Astrocyte (in vitro differentiated cells and primary cell): ENCODE results near the gene DEGS2. TPM values are rescaled to one million over a fixed set of nuclear protein-coding genes. Genes with fewer than 3 reads are reported as not detected.

Experiments used
- DNase-seq: peaks from one replicate; pipeline ENCODE4 v3.0.0-alpha.2; 2010; ENCODE audit warnings: low read depth
- FAIRE-seq: peaks from 2 replicates; lab custom pipeline; 2011; peaks lifted over from hg19 to GRCh38; lab: Jason Lieb, UNC
- H2AFZ ChIP-seq: 2 replicates; pipeline ENCODE4 v1.6.0; 2012; ENCODE audit warnings: low read depth, low read length, inconsistent platforms
- H3K27ac ChIP-seq: 2 replicates; pipeline ENCODE4 v1.5.1; 2011; ENCODE audit warnings: low read depth, low read length, inconsistent platforms
- H3K27me3 ChIP-seq: 2 replicates; pipeline ENCODE4 v1.6.0; 2011; ENCODE audit warnings: low read length, inconsistent platforms; ENCODE audit not compliant: insufficient read depth
- H3K36me3 ChIP-seq: 2 replicates; pipeline ENCODE4 v1.5.1; 2011; ENCODE audit warnings: low read length, inconsistent platforms; ENCODE audit not compliant: insufficient read depth
- H3K4me1 ChIP-seq: 2 replicates; pipeline ENCODE4 v1.5.1; 2011; ENCODE audit warnings: low read length, inconsistent platforms; ENCODE audit not compliant: insufficient read depth
- H3K4me2 ChIP-seq: 2 replicates; pipeline ENCODE4 v1.6.0; 2012; ENCODE audit warnings: low read length, inconsistent platforms
- H3K4me3 ChIP-seq: 2 replicates; pipeline ENCODE4 v1.5.1; 2011; ENCODE audit warnings: low read depth, mild to moderate bottlenecking, low read length, inconsistent platforms; ENCODE audit not compliant: insufficient read depth
- H3K79me2 ChIP-seq: 2 replicates; pipeline ENCODE4 v1.6.0; 2012; ENCODE audit warnings: mild to moderate bottlenecking, low read length, inconsistent platforms; ENCODE audit not compliant: insufficient read depth
- H3K9ac ChIP-seq: 2 replicates; pipeline ENCODE4 v1.6.0; 2012; ENCODE audit warnings: mild to moderate bottlenecking, low read length, inconsistent platforms
- H3K9me3 ChIP-seq: 2 replicates; pipeline ENCODE4 v1.5.1; 2012; ENCODE audit warnings: low read depth, mild to moderate bottlenecking, low read length, inconsistent platforms; ENCODE audit not compliant: insufficient read depth
- H4K20me1 ChIP-seq: 2 replicates; pipeline ENCODE4 v1.6.0; 2012; ENCODE audit warnings: low read length, inconsistent platforms; ENCODE audit not compliant: insufficient read depth
- H3K27ac Mint-ChIP-seq: one replicate; pipeline ENCODE4 v1.8.0; 2021; ENCODE audit warnings: mild to moderate bottlenecking, mixed read lengths; ENCODE audit not compliant: unreplicated experiment
- H3K27me3 Mint-ChIP-seq: one replicate; pipeline ENCODE4 v1.8.0; 2021; ENCODE audit warnings: low read depth, mixed read lengths; ENCODE audit not compliant: unreplicated experiment
- H3K36me3 Mint-ChIP-seq: one replicate; pipeline ENCODE4 v1.8.0; 2021; ENCODE audit warnings: low read depth, mixed read lengths; ENCODE audit not compliant: unreplicated experiment
- H3K4me1 Mint-ChIP-seq: one replicate; pipeline ENCODE4 v1.8.0; 2021; ENCODE audit warnings: low read depth, mixed read lengths; ENCODE audit not compliant: unreplicated experiment
- H3K4me3 Mint-ChIP-seq: one replicate; pipeline ENCODE4 v1.8.0; 2021; ENCODE audit warnings: mild to moderate bottlenecking, moderate library complexity, mixed read lengths; ENCODE audit not compliant: unreplicated experiment
- H3K9me3 Mint-ChIP-seq: one replicate; pipeline ENCODE4 v1.8.0; 2021; ENCODE audit warnings: mild to moderate bottlenecking, mixed read lengths; ENCODE audit not compliant: unreplicated experiment
- EZH2 ChIP-seq: IDR thresholded peaks from 2 replicates; pipeline ENCODE4 v1.6.1; 2012; ENCODE audit warnings: mild to moderate bottlenecking, low read length, inconsistent platforms; ENCODE audit not compliant: insufficient read depth
- total RNA-seq: library from RNA; stranded (reverse); gene quantifications from 2 replicates; pipeline ENCODE4 v1.2.1, GENCODE V29; 2021
- TF ChIP-seq, protein P1 (sequence below): IDR thresholded peaks from 2 replicates; pipeline ENCODE4 v1.5.1; 2011; ENCODE audit warnings: low read depth, mild to moderate bottlenecking, inconsistent platforms, low read length, moderate library complexity; ENCODE audit not compliant: insufficient read depth

The DEGS2 gene
- total RNA-seq, 1 donor from 2014 or later, result not detected

GRCh38 chr14:100156776-100157175, 2.7 kb downstream of the DEGS2 start:
- no peaks in the 10 kb centered on the region for H3K79me2 ChIP-seq
- no peaks in the 10 kb centered on the region for H4K20me1 ChIP-seq
- no peak overlapping the region for H3K9ac ChIP-seq
- peaks cover 25% of the 10 kb centered on the region for H3K27me3 ChIP-seq
- Mint-ChIP-seq H3K36me3 (no peaks in the 10 kb centered on the region), H3K9me3 (peaks cover 10% of the 10 kb centered on the region), H3K27me3 (peaks cover 49% of the 10 kb centered on the region), H3K4me3 (no peak overlapping the region), H3K4me1 (no peaks in the 10 kb centered on the region), H3K27ac (no peak overlapping the region)
- no peaks in the 10 kb centered on the region for H3K36me3 ChIP-seq
- FAIRE-seq, result no peak
- no peak for DNase-seq
- TF ChIP-seq, protein P1, sequence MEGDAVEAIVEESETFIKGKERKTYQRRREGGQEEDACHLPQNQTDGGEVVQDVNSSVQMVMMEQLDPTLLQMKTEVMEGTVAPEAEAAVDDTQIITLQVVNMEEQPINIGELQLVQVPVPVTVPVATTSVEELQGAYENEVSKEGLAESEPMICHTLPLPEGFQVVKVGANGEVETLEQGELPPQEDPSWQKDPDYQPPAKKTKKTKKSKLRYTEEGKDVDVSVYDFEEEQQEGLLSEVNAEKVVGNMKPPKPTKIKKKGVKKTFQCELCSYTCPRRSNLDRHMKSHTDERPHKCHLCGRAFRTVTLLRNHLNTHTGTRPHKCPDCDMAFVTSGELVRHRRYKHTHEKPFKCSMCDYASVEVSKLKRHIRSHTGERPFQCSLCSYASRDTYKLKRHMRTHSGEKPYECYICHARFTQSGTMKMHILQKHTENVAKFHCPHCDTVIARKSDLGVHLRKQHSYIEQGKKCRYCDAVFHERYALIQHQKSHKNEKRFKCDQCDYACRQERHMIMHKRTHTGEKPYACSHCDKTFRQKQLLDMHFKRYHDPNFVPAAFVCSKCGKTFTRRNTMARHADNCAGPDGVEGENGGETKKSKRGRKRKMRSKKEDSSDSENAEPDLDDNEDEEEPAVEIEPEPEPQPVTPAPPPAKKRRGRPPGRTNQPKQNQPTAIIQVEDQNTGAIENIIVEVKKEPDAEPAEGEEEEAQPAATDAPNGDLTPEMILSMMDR, result no peak
- no peak for TF ChIP-seq EZH2
- peaks cover 2% of the 10 kb centered on the region for H3K4me1 ChIP-seq
- H3K9me3 ChIP-seq, result peaks cover 15% of the 10 kb centered on the region
- no peak overlapping the region for H2AFZ ChIP-seq
- no peak overlapping the region for H3K27ac ChIP-seq
- H3K4me3 ChIP-seq, result no peak overlapping the region
- H3K4me2 ChIP-seq, result no peak overlapping the region

GRCh38 chr14:100155756-100156616, 3.5 kb downstream of the DEGS2 start:
- Histone ChIP-seq H3K9me3 (peaks cover 15% of the 10 kb centered on the region), H4K20me1 (no peaks in the 10 kb centered on the region), H3K4me1 (peaks cover 2% of the 10 kb centered on the region), H3K36me3 (no peaks in the 10 kb centered on the region), H3K79me2 (no peaks in the 10 kb centered on the region), H3K4me3 (no peak overlapping the region), H2AFZ (no peak overlapping the region), H3K4me2 (no peak overlapping the region), H3K9ac (no peak overlapping the region), H3K27ac (no peak overlapping the region), H3K27me3 (peaks cover 19% of the 10 kb centered on the region)
- Mint-ChIP-seq H3K27ac (no peak overlapping the region), H3K9me3 (peaks cover 10% of the 10 kb centered on the region), H3K27me3 (peaks cover 46% of the 10 kb centered on the region), H3K4me3 (no peak overlapping the region), H3K36me3 (no peaks in the 10 kb centered on the region), H3K4me1 (no peaks in the 10 kb centered on the region)
- FAIRE-seq, result no peak
- DNase-seq, result no peak
- no peak for TF ChIP-seq EZH2
- TF ChIP-seq, protein P1, result no peak

DNA sequence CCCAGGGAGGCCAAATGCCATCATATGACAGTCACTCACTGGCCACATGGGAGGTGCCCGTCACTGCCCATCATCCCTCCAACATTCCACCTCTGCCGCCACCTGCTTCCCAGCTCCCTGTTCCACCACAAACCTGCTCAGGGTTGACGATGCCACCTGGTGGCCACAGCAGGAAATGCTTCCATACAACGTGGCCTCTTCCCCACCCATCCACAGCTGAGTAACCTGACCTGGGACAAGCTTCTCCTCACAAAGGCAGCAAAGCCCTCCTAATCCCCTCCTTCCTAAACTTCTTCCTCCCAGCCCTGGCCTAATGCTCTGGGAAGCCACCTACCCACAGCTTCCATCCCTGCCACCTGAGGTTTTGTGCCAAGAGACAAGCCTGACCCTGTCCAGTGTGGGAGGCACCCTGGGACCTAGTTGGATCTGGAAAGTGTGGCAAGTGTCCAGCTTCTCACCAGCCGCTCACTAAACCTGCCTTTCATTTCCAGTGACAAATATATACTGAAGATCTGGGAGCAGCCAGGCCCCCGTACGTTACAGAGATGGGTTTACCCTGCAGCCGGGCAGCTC, 4.3 kb downstream of the DEGS2 start:
- TF ChIP-seq, protein P1, result peak; percentile 36
- TF ChIP-seq EZH2, result no peak
- Histone ChIP-seq H3K27ac (no peak overlapping the region), H3K79me2 (no peaks in the 10 kb centered on the region), H3K36me3 (no peaks in the 10 kb centered on the region), H3K9ac (no peak overlapping the region), H3K9me3 (peaks cover 12% of the 10 kb centered on the region), H2AFZ (no peak overlapping the region), H3K4me3 (no peak overlapping the region), H4K20me1 (no peaks in the 10 kb centered on the region), H3K27me3 (peaks cover 13% of the 10 kb centered on the region), H3K4me1 (peaks cover 2% of the 10 kb centered on the region), H3K4me2 (no peak overlapping the region)
- DNase-seq (no peak), FAIRE-seq (no peak)
- H3K27ac Mint-ChIP-seq, result no peak overlapping the region
- H3K27me3 Mint-ChIP-seq, result peaks cover 37% of the 10 kb centered on the region
- H3K4me1 Mint-ChIP-seq, result no peaks in the 10 kb centered on the region
- H3K36me3 Mint-ChIP-seq, result no peaks in the 10 kb centered on the region
- no peak overlapping the region for H3K4me3 Mint-ChIP-seq
- peaks cover 8% of the 10 kb centered on the region for H3K9me3 Mint-ChIP-seq
